CMK (cell line): ENCODE results near the gene TOP2B.

Experiments
- DNase-seq: peaks from one replicate; pipeline ENCODE4 v3.0.0-alpha.2; 2010; ENCODE audit warnings: low read depth

The TOP2B gene

GRCh38 chr3:25664812-25665314 lies at the start of gene TOP2B:
Gene TOP2B (minus strand): TSS chr3:25664907. CDS start chr3:25664297, 610 bp downstream.
- DNase-seq: peak; percentile 88

- no peak for DNase-seq
Measured at GRCh38 chr3:25713341-25713985, 48.8 kb upstream of the TOP2B start.

- DNase-seq: no peak
Measured at GRCh38 chr3:25711090-25711489, 46.4 kb upstream of the TOP2B start.

GRCh38 chr3:25708036-25708435 lies 43.3 kb upstream of the TOP2B start:
- DNase-seq: no peak

- DNase-seq: no peak
Measured at GRCh38 chr3:25707268-25707926, 42.7 kb upstream of the TOP2B start.

- DNase-seq: no peak
Measured at GRCh38 chr3:25706213-25706612, 41.5 kb upstream of the TOP2B start.

- DNase-seq: no peak
Measured at GRCh38 chr3:25697553-25697952, 32.8 kb upstream of the TOP2B start.

- DNase-seq: no peak
Measured at GRCh38 chr3:25695731-25696420, 31.2 kb upstream of the TOP2B start.

GRCh38 chr3:25693238-25693637 lies 28.5 kb upstream of the TOP2B start:
- no peak for DNase-seq

GRCh38 chr3:25692341-25692740 lies 27.6 kb upstream of the TOP2B start:
- DNase-seq: no peak

- no peak for DNase-seq
Measured at GRCh38 chr3:25690768-25691533, 26.2 kb upstream of the TOP2B start.

- no peak for DNase-seq
Measured at GRCh38 chr3:25689226-25689625, 24.5 kb upstream of the TOP2B start.

GRCh38 chr3:25687742-25688141 lies 23.0 kb upstream of the TOP2B start:
- no peak for DNase-seq

- DNase-seq: no peak
Measured at GRCh38 chr3:25686766-25687165, 22.1 kb upstream of the TOP2B start.

GRCh38 chr3:25683882-25684281 lies 19.2 kb upstream of the TOP2B start:
- DNase-seq: no peak

GRCh38 chr3:25683410-25683809 lies 18.7 kb upstream of the TOP2B start:
- DNase-seq: no peak

- DNase-seq: no peak
Measured at GRCh38 chr3:25679642-25680302, 15.1 kb upstream of the TOP2B start.

- DNase-seq: no peak
Measured at GRCh38 chr3:25679166-25679565, 14.5 kb upstream of the TOP2B start.

- DNase-seq: no peak
Measured at GRCh38 chr3:25678581-25678980, 13.9 kb upstream of the TOP2B start.

GRCh38 chr3:25677121-25677520 lies 12.4 kb upstream of the TOP2B start:
- no peak for DNase-seq

- DNase-seq: no peak
Measured at GRCh38 chr3:25674670-25675069, 10.0 kb upstream of the TOP2B start.
